ENCODE measurements around the gene LPAR2.

Gene LPAR2

GRCh38 chr19:19597809-19598306 lies 30.2 kb downstream of the LPAR2 start:
- TF ChIP-seq POLR2AphosphoS5 (IDR thresholded peaks at IDR 0.05; ENCODE audit: low read depth, low read length) (no peak), REST (IDR thresholded peaks at IDR 0.05; ENCODE audit: insufficient read depth in 1 of 2, low read depth in 2 of 2, low read length in 2 of 2) (no peak), FOXP2 (optimal IDR thresholded peaks at IDR 0.05; ENCODE audit: borderline replicate concordance, extremely low read depth, extremely low read length, insufficient read depth) (no peak), TAF1 (IDR thresholded peaks at IDR 0.05; ENCODE audit: borderline replicate concordance, insufficient read depth, low read length) (no peak), SIN3A (IDR thresholded peaks at IDR 0.05; ENCODE audit: borderline replicate concordance, insufficient read depth, low read length) (no peak)

GRCh38 chr19:19595171-19595701 lies 32.8 kb downstream of the LPAR2 start:
- TF ChIP-seq POLR2AphosphoS5 (IDR thresholded peaks at IDR 0.05; ENCODE audit: low read depth, low read length), result no peak
- no peak for TF ChIP-seq REST (IDR thresholded peaks at IDR 0.05; ENCODE audit: insufficient read depth in 1 of 2, low read depth in 2 of 2, low read length in 2 of 2)
- no peak for TF ChIP-seq TAF1 (IDR thresholded peaks at IDR 0.05; ENCODE audit: borderline replicate concordance, insufficient read depth, low read length)
- TF ChIP-seq SIN3A (IDR thresholded peaks at IDR 0.05; ENCODE audit: borderline replicate concordance, insufficient read depth, low read length), result no peak
- TF ChIP-seq FOXP2 (optimal IDR thresholded peaks at IDR 0.05; ENCODE audit: borderline replicate concordance, extremely low read depth, extremely low read length, insufficient read depth), result no peak

- TF ChIP-seq POLR2AphosphoS5 (IDR thresholded peaks at IDR 0.05; ENCODE audit: low read depth, low read length), result no peak
- TF ChIP-seq REST (IDR thresholded peaks at IDR 0.05; ENCODE audit: insufficient read depth in 1 of 2, low read depth in 2 of 2, low read length in 2 of 2), result no peak
- TF ChIP-seq FOXP2 (optimal IDR thresholded peaks at IDR 0.05; ENCODE audit: borderline replicate concordance, extremely low read depth, extremely low read length, insufficient read depth), result no peak
- no peak for TF ChIP-seq SIN3A (IDR thresholded peaks at IDR 0.05; ENCODE audit: borderline replicate concordance, insufficient read depth, low read length)
- TF ChIP-seq TAF1 (IDR thresholded peaks at IDR 0.05; ENCODE audit: borderline replicate concordance, insufficient read depth, low read length), result no peak
These were observed 33.6 kb downstream of the LPAR2 start for GRCh38 chr19:19594381-19594780.

- no peak for TF ChIP-seq FOXP2 (optimal IDR thresholded peaks at IDR 0.05; ENCODE audit: borderline replicate concordance, extremely low read depth, extremely low read length, insufficient read depth)
- no peak for TF ChIP-seq TAF1 (IDR thresholded peaks at IDR 0.05; ENCODE audit: borderline replicate concordance, insufficient read depth, low read length)
- no peak for TF ChIP-seq REST (IDR thresholded peaks at IDR 0.05; ENCODE audit: insufficient read depth in 1 of 2, low read depth in 2 of 2, low read length in 2 of 2)
- TF ChIP-seq SIN3A (IDR thresholded peaks at IDR 0.05; ENCODE audit: borderline replicate concordance, insufficient read depth, low read length), result no peak
These were observed 35.3 kb downstream of the LPAR2 start for GRCh38 chr19:19592690-19593089.
